ELF-1 (cell line): Measurements from ENCODE around the gene PKNOX2.

ENCODE experiments used
- DNase-seq: peaks from one replicate; pipeline ENCODE4 v3.0.0-alpha.2; 2016; ENCODE audit warnings: low read depth, low spot score

Gene PKNOX2

DNA sequence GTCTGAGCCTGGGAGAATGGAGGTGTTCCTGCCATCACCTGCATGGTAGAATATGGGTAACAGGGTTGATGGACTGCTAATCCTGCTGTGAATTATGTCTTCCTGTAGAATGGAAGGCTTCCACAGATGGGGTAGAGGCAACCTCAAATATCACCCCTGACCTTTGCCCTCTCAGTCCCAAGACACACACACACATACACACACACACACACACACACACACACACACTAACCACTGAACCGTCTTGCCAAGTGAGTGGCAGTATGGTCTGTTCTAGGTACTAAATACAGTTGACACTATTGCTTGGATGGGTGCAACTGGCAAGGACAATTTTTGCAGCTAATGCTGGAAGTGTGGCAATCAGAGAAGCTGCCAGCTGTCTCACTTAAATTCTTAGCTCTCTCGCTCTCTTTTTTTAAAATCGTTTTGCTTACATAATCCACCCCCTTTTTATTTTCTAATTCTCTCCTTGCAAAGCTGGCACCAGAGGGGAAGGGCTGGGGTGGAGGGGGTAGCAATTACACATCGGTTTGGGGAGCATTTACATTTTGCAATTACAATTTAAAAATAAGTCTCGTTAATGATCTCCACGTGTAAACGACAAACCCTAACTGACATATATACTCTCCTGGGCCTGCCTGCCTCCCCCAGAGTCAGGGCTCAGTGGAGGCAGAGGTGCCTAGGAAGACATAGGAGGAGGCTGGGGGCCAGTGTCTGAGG lies 169.0 kb downstream of the PKNOX2 start:
- DNase-seq = no peak

DNA sequence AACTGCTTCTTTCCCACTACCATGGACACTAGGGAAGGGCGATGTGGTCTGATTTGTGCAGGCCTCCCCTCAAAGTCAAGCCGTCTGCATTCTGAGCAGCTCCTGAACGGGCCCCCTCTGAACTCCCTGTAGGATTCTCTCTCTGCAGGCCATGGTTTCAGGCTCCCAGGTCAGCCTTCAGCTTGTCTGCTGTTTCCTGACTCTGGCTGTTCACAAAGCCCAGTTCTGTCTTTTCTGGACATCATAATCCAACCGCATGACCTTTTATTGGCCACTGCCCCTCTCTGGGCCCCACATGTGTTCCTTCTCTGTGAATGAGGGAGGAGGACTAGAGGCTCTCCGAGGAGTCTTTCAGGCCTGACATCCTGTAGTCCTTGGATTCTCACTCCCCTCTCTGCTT lies 170.6 kb downstream of the PKNOX2 start:
- no peak for DNase-seq

DNA sequence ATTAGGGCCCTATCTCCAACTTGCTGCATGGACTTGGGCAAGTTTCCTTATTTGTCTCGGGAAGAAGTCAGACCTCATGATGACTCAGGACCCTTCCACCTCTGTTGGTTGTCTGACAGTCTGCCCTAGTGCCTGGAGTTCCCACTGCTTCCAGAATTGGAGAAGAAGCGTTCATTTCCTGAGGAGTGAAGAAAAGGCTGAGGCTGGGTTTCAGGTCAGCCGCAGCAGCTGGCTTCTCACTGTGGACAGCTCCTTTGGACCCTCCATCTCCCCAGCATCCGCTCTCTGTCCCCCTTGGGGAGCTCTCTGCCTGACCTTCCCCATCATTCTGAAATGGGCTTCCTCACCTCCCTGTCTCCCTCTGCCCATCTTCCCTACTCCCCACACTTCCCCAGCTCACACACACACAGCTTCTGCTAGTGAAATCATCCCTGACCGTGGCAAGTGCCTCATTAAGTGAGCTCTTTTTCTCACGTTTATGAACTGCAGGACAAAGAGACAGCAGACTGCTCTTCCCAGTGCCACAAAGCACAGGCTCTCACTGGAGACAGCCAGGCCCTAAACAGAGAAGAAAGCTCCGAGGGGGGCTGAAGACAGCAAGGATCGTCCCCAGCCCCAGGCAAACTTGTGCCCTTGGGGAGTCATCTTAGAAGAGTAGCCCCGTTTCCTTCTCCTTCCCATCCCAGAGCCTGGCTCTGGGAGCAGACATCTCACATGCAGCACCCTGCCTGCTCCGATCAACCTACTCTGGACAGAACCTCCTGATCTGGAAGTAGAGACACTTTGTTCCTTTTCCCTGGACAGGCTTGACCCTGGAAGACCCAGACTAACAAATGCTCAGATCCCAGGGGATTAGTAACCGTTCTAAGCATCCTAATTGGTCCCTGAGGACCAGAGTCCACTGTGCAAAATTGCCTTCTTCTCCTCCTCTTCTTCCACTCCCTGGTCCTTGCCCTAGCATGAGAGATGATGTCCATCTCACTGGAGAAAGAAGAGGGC lies 173.6 kb downstream of the PKNOX2 start:
- no peak for DNase-seq

DNA sequence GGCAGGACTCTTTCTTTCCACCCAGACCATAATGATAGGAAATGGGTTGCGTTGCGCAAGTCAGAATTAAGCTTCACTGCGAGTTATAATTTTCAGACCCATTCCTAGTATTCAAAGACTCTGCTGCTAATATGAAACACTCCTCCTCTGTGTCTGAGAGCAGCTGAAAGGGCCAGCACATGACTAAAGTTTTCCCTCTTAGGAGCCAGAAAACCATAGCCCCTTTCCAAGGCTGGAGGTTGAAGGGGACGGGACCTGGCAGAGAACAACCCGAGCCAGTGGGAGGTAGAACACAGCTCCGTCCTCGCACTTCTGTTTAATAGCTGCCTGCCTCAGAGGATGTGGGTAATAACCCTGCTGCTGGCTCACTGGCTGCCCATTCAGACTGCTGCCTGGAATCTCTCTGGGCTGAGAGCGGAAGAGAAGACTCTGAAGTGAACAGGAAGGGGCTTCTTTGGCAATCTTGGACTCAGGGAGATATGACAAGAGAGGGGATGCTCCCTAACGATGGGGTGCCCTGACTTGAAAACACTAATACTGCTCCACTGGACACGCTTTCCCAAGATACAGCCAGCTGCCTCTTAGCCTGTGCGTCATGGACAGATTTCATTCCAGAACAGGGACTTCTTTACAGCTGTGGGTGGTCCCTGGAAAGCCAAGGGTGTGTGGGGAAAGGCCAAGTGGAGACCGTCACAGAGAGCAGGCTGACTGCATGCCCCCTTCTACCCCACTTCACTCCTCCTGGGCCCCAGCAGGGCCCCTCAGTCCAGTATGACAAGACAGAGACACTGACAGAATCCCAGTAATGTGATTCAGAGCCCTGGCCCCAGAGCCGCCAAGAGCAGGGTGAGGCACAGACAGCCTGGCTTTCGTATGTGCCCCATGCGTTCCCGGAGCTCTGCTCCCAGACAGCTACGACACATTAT lies 174.6 kb downstream of the PKNOX2 start:
- no peak for DNase-seq

DNA sequence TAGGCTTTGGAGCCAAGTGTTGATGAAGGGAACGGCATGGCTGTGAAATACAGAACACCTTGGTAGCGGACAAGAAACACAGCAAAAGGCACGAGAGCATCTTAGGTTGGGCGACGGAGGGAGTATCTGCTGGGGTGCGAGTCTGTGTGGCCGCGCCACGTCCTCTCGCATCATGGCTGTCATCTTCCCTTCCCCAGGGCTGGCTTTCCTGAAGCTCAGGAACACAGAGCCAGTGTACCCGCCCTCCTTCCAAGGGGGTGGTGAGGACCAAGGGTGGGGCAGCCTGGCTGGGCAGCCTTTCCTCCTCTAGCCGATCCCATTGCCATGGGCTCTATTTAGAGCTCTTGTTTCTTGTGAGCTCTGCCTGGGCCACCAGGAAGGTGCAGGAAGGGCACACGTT lies 177.1 kb downstream of the PKNOX2 start:
- DNase-seq = no peak

- DNase-seq = no peak
Observed at GRCh38 chr11:125342281-125342930, 177.9 kb downstream of the PKNOX2 start.

DNA sequence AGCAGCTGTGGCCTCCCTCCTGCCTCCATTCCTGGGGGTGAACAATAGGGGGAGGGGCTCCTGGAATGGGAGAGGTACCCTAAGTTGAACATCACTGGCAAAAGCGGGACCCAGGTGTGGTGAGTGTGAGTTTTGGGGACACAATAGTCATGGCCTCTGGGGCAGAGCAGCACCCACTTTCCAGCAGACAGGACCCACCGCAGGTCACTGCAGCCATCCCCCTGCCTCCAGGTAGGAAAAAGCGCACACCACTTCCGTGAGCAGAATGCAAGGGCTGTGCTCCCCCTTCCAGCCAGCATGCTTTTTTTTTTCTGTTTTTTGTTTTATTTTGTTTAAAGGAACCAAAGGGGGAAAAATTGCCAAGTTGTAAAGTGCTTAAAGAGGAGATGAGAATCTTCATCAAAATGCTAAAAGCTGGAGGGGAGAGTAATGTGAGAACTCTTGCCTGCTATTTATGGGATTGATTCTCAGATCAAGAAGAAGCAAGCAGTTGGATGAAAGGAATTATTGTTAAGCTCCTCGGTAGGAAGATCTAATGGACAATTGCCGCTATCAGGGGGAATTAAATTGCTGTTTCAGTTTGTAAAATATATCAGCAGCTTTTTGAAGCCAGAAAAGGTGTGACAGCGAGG lies 178.7 kb downstream of the PKNOX2 start:
- no peak for DNase-seq

DNA sequence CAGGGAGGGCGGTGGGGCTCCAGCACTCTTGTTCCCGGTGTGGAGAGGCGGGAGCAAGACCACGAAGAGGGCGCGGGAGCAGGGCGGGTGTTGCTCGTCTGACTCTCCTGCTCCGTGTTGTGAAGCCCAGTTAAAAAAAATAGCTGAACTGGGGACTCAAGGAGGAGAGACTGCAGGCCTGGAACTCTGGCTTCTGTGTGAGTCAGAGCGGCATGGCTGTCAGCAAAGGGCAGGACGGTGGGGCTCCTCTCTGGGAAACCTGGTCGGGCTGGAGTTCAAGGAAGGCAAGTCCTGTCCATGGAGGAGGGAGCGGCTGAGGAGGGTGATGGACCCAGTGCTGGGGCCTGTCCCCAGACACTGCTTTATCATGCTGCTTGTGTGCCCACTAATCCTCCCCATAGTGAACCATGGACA lies 179.2 kb downstream of the PKNOX2 start:
- DNase-seq = peak; percentile 83

GRCh38 chr11:125344846-125345420 lies 180.4 kb downstream of the PKNOX2 start:
- DNase-seq = no peak

DNA sequence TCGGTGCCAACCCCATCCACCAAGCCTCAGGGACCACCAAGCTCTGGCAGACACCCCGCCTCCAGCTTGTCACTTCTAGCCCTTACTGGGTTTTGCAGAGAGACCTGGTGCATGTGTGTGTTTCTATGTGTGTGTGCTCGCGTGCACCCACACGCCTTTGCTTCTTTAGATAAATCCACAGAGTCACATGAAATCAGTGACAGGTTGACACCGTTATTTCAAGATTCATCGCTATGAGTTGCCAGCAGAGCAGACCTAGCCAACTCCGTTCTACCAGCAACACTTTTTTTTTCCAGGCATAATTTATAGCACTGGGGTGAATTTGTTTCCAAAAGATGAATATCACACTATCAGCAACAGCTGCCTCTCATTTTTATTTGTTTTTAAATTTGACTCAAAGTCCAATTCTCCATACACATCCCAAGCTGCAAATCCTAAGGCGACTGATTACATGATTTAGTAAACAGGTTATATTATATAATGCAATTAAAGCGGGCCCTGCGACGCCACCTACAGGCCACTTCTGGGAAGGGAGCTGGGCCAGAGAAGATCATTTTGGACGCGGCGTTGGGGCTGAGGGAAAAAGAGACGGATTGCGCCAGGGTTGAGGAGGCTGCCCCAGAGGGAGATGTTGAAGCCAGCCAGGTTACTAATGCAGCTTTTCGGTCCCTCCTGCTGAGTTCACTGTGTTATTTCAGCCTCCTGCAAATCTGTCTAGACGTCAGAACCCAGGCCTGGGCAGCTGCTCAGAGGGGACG lies 181.0 kb downstream of the PKNOX2 start:
- DNase-seq = peak; percentile 89

DNA sequence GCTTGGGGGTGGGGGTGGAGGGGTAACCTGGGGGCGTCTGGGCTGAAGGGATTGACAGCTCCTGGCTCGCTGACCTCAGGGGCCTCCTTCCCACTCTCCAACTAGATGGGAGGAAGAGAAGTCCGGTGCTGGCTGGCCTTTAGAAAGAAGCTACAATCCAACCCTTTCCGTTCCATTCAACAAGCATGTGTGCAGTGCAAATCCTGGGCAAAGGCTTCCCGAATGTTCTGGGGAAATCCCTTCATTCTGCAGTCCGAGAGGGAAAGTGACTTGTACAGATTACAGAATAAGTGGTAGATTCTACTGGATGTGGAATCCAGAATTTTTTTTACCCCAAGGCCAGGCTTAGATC lies 181.6 kb downstream of the PKNOX2 start:
- DNase-seq = no peak

GRCh38 chr11:125346565-125347260 lies 182.2 kb downstream of the PKNOX2 start:
- DNase-seq = no peak

- DNase-seq = peak; percentile 64
Observed at GRCh38 chr11:125347261-125347585, 182.7 kb downstream of the PKNOX2 start.

DNA sequence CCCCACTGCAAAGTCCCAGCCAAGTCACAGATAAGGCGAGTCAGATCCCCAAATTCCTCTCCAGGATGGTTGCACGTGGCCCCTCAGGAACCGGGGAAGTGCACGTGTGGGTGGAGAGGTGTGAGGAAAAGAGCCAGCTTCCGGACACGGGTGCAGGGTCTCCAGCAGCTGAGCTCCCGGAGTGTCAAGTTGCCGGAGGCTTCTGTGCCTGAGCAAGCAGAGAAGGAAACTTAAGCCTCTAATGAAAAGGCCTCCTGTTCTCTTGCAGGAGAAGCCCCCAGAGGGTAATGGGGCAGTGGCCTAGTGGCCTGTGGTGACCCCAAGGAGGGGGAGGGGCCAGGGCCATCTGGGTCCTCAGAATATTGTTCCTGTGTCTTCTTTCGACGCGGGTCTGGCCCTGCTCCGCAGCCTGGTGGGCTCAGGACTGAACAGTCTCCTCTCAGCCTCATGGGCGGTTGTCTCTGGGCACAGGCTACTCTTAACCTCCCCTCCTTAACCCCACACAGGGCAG lies 183.6 kb downstream of the PKNOX2 start:
- DNase-seq = peak; percentile 67

GRCh38 chr11:125348674-125349309 lies 184.2 kb downstream of the PKNOX2 start:
- peak; percentile 90 for DNase-seq

DNA sequence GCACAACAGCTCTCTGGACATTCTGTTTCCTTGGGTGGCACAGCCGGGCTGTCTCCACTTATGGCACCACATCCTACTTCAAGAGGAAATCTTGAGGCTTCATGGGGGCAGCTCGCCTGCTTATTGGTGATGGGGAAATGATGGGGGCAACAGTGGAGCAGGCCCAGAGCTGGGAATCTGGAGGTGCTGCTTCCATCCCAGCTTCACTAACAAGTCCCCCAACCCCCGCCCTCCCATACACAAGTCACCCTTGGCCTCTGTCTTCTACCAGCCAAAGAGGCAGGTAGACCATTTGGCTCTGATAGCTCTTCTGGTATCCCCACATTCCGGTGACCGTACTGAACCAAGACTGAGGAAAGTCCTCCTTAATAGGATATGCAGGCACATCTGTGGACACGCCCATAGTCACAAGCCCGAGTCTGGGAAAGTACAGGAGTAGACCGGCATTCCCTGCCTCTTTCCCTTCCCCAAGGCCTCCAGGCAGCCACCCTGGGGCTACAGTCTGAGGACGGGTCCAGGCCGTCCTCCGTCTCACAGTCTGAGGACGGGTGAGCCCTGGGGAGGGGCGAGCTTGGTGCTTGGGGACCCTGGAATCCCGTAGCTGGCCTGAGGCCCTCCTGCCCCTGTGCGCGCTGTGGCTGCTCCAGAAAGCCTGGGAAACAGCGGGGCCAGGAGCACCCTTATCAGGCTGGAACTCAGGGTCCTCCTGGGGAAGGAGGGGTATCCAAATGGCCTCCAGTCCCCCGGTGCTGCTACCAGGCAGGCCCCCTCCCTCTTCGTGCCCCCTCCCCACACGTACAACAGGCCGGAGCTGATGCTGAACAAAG lies 185.9 kb downstream of the PKNOX2 start:
- peak; percentile 64 for DNase-seq

DNA sequence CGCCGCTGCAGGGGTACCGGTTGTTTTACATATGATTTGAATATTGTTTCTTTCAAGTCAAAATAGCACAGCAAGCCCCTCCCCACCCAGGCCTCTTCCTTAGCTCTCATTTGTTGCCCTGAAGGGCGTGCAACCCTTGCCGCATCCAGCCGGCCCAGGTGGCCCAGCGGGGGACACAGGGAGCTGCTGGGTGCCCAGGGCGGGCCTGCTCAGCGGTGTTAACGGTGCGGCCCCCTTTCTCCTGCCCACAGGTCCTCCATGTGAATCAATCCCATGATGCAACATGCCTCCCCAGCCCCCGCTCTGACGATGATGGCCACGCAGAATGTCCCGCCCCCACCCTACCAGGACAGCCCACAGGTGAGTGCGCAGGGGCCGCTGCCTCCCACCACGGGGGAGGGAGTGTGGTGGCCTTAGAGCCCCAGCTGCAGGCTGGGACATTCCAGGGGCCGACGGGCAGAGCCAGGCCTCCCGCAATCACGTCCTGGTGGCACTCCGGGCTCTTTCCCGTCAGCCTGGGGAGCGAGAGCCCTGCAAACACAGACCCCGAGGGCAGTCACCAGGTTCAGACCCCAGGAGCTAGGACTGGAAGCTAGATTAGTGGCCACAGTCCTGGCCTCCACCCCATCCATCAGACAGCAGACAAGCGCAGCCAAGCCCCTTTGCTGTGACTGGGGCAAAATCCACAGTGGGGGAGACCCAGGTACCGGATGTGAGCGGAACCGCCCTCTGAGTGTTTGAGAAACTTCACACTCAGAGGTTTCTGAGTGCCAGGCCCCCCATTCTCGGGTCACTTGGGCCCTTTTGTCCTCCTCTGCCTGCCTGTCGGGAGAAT lies 186.7 kb downstream of the PKNOX2 start:
- peak; percentile 67 for DNase-seq
